ENCODE results near the gene APOD.

APOD gene

DNA sequence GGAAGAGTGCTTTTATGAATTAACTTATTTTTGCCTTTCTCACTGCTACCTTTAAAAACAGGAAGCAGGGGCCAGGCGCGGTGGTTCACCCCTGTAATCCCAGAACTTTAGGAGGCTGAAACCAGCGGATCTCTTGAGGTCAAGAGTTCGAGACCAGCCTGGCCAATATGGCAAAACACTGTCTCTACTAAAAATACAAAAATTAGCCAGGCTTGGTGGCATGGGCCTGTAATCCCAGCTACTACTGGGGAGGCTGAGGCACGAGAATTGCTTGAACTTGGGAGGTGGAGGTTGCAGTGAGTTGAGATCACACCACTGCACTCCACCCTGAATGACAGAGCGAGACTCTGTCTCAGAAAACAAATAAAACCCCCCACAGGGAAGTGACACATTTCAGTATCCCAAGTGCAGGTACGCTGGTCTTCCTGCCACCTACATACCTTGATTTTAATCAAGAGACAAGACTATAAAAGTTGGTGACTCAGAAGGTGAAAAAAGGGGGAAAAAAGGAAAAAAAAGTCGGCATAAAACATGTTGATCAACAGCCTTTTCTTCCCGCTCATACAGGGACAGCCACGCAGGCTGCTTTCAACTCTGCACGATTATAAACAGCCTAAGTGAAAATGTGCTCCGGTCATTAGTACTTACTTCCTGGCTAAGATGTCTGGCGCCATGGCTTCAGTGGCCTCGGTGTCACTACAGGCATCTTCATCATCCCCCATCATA, 59.4 kb downstream of the APOD start:
- no peaks in the 10 kb centered on the region; the same call in 1 of the 2 replicates for H3K36me3 ChIP-seq (ENCODE audit: insufficient read depth, low read length)
- H3K4me3 ChIP-seq = no peak overlapping the region
- DNase-seq (ENCODE audit: low read depth, low spot score) = no peak
- H3K9ac ChIP-seq (ENCODE audit: insufficient read length) = no peak overlapping the region
- no peaks in the 10 kb centered on the region for H3K9me3 ChIP-seq (ENCODE audit: low read depth, low read length)
- H3K27ac ChIP-seq = no peak overlapping the region
- TF ChIP-seq EZH2 (IDR thresholded peaks at IDR 0.05) = no peak
- TF ChIP-seq FOXP2 (optimal IDR thresholded peaks at IDR 0.05; ENCODE audit: control extremely low read depth, extremely low read length, insufficient read depth) = no peak
- TF ChIP-seq POLR2AphosphoS5 (IDR thresholded peaks at IDR 0.05; ENCODE audit: borderline replicate concordance, low read depth, low read length) = no peak

DNA sequence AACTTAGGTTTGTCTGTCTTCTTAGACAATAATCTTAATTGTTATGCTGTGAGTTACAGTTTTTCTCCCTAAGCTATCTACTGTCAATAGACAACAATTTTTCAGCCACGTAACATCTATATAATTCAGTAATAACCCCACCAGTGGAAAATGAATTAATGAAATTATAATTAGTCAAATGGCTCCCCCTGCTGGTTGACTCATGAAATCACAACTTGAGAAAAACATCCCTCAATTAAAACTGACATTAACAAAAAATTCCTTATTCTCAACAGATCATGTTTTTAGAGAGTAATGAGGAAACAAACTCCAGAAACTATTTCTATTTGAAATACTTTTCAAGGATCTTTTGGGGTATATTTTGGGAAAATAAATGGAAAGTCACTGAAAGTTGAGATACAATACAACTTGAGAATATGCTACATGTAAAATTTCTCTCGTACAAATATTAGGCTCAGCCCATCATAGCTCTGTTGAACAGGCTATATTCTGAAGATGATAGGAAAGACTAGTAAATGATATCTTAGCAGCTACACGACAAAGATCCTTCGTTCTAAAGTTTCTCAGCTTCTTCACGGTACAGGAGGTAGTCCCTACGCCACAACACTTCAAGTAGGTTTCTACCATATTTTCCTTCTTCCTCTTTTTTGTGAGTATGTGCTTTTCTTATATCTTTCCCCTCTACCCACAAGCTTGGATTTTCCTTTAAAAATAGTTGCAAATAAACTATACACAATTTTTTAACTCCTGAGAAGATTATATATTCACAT, 61.3 kb downstream of the APOD start:
- no peaks in the 10 kb centered on the region for H3K9me3 ChIP-seq (ENCODE audit: low read depth, low read length)
- H3K9ac ChIP-seq (ENCODE audit: insufficient read length) = no peak overlapping the region
- TF ChIP-seq POLR2AphosphoS5 (IDR thresholded peaks at IDR 0.05; ENCODE audit: borderline replicate concordance, low read depth, low read length) = no peak
- TF ChIP-seq EZH2 (IDR thresholded peaks at IDR 0.05) = no peak
- TF ChIP-seq FOXP2 (optimal IDR thresholded peaks at IDR 0.05; ENCODE audit: control extremely low read depth, extremely low read length, insufficient read depth) = no peak
- peak; percentile 52 for DNase-seq (ENCODE audit: low read depth, low spot score)
- H3K36me3 ChIP-seq (ENCODE audit: insufficient read depth, low read length) = peaks cover 4% of the 10 kb centered on the region
- no peak overlapping the region for H3K27ac ChIP-seq
- H3K4me3 ChIP-seq = no peak overlapping the region

Measured in SK-N-MC (cell line).